H1 (cell line): ENCODE data around the gene YBX3. TPM values are rescaled to one million over a fixed set of nuclear protein-coding genes. Genes with fewer than 3 reads are reported as not detected.

Experiments
- ATF2 ChIP-seq: IDR thresholded peaks from 2 replicates; pipeline ENCODE4 v1.6.1; 2012; ENCODE audit warnings: low read length, inconsistent platforms
- BCL11A ChIP-seq, 2 experiments: IDR thresholded peaks; one replicate each; pipeline ENCODE4 v1.6.1; 2011; ENCODE audit warnings: low read depth in 2 of 2, low read length in 2 of 2, mild to moderate bottlenecking in 2 of 2
- EZH2 ChIP-seq: fragments of 200-600 bp; sonication (generic); IDR thresholded peaks from 2 replicates; pipeline ENCODE4 v1.7.1; 2012; ENCODE audit warnings: low read depth, mild to moderate bottlenecking, moderate library complexity, low read length, inconsistent platforms; ENCODE audit not compliant: severe bottlenecking
- SIX5 ChIP-seq: IDR thresholded peaks from 2 replicates; pipeline ENCODE4 v1.6.1; 2011; ENCODE audit warnings: mild to moderate bottlenecking, low read depth, low read length
- SP2 ChIP-seq: IDR thresholded peaks from 2 replicates; pipeline ENCODE4 v1.6.1; 2012; ENCODE audit warnings: mild to moderate bottlenecking, low read length, inconsistent platforms
- SP4 ChIP-seq: IDR thresholded peaks from 2 replicates; pipeline ENCODE4 v1.6.1; 2012; ENCODE audit warnings: low read length, inconsistent platforms
- polyA plus RNA-seq, 7 experiments: library from polyadenylated mRNA; depleted of rRNA in 3 of 7; stranded (reverse) in 5 of 7; unstranded in 2 of 7; fragments of >200 nt in 5 of 7; fragments of 200-250 nt in 2 of 7; gene quantifications; 1 replicate in 5 of 7; 2 replicates in 1 of 7; 4 replicates in 1 of 7; pipeline versions ENCODE4 v1.2.1 to v1.2.3, GENCODE V29; 2011 to 2013; ENCODE audit warnings: missing spikeins in 2 of 7, mixed read lengths in 2 of 7
- total RNA-seq: library from RNA; stranded (reverse); fragmentation: NEBNext Ultra II Directional; extraction: Animal tissue kit (Norgen Biotek cat#: 25700); gene quantifications from 2 replicates; pipeline ENCODE4 v1.2.1, GENCODE V29; 2021
- TF ChIP-seq, protein P1 (sequence below): IDR thresholded peaks from 2 replicates; pipeline ENCODE4 v1.6.1; 2011; ENCODE audit warnings: low read depth, mild to moderate bottlenecking, low read length; ENCODE audit not compliant: insufficient read depth

YBX3 gene
- total and polyA plus RNA-seq, 2 of the 8 experiments (the other 6 are each of a cell fraction or from before 2014, with no cell fraction given), result 83.1 to 480 TPM

- TF ChIP-seq, protein P1, sequence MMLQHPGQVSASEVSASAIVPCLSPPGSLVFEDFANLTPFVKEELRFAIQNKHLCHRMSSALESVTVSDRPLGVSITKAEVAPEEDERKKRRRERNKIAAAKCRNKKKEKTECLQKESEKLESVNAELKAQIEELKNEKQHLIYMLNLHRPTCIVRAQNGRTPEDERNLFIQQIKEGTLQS, result no peak
- TF ChIP-seq SIX5, result no peak
- no peak for TF ChIP-seq ATF2
- TF ChIP-seq EZH2, result no peak
- no peak for TF ChIP-seq BCL11A (IDR thresholded peaks at IDR 0.05; ENCODE audit: low read depth in 2 of 2, low read length in 2 of 2)
- TF ChIP-seq SP4, result no peak
- no peak for TF ChIP-seq SP2
Observed at GRCh38 chr12:10667581-10667980, 55.5 kb downstream of the YBX3 start (continued).
